Measurements from ENCODE around the gene TMSB4Y. TPM values are rescaled to one million over a fixed set of nuclear protein-coding genes. Genes with fewer than 3 reads are reported as not detected.
A peak's percentile ranks its signal among the peaks of the same experiment; 100 is the strongest.

Gene TMSB4Y
- total RNA-seq: not detected
- polyA plus RNA-seq: 1 to 10 TPM in 1 of 2 donors, not detected in 1; 4.4 TPM
- long read RNA-seq, donor 1: 0 reads
- long read RNA-seq, donor 2: 0 reads

GRCh38 chrY:13703568-13703968 is at the start of gene TMSB4Y:
TSS of gene TMSB4Y (plus strand) at chrY:13703899.
- Histone ChIP-seq H3K27ac (ENCODE audit: low read depth in 1 of 2, low read length in 2 of 2) (peak within 1 kb of the TSS in 1 of 2 donors; percentile 99), H3K4me1 (ENCODE audit: control insufficient read depth in 1 of 2, insufficient read depth in 2 of 2, low read length in 2 of 2) (no peaks in the 10 kb centered on the region), H3K36me3 (ENCODE audit: control insufficient read depth in 1 of 2, insufficient read depth in 2 of 2, low read length in 1 of 2) (no peaks in the 10 kb centered on the region), H3K27me3 (ENCODE audit: control insufficient read depth in 1 of 2, insufficient read depth in 2 of 2, low read length in 1 of 2) (no peaks in the 10 kb centered on the region), H3K4me3 (ENCODE audit: low read length in 2 of 2) (peak within 1 kb of the TSS in 1 of 2 donors; percentile 82), H3K9me3 (ENCODE audit: control insufficient read depth, low read length) (no peaks in the 10 kb centered on the region)
- ATAC-seq (ENCODE audit: low FRiP score) (no peak), DNase-seq (no peak)
- 0% methylated on average over 28 of the region's 28 CpGs; no CpG with 5 or more reads in 1 of the 2 donors for WGBS, 2 donors
- intact Hi-C loops (cut with DNase I): no loop called here

- H3K27me3 ChIP-seq (ENCODE audit: control insufficient read depth in 1 of 2, insufficient read depth in 2 of 2, low read length in 1 of 2): no peaks in the 10 kb centered on the region
Measured at GRCh38 chrY:13664162-13664561, 39.5 kb upstream of the TMSB4Y start.

DNA sequence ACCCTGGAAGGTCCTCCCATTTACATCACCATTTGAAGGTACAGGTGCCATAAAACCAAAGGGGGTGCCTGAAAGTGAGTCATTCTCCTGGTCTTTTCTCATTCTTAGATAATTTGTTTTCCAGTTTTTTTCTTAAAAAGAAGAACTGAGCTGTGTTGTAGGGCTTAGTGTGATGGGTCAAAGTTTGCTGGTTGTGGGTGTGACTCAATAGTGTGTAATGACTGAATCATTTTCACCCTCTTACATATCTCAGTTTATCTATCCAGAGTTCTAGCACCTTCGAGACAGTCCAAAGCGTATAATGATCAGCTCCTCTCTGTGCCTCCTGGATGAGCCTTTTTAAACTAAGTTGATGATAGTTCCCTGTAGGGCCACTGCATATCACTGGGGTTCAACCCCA is 32.6 kb upstream of the TMSB4Y start:
- intact Hi-C loops (cut with DNase I): no loop called here

More at GRCh38 chrY:13664162-13664561, 39.5 kb upstream of the TMSB4Y start:
- Histone ChIP-seq H3K27ac (ENCODE audit: low read depth in 1 of 2, low read length in 2 of 2) (no peak overlapping the region), H3K4me3 (ENCODE audit: low read length in 2 of 2) (no peak overlapping the region), H3K9me3 (ENCODE audit: control insufficient read depth, low read length) (no peaks in the 10 kb centered on the region), H3K36me3 (ENCODE audit: control insufficient read depth in 1 of 2, insufficient read depth in 2 of 2, low read length in 1 of 2) (no peaks in the 10 kb centered on the region), H3K4me1 (ENCODE audit: control insufficient read depth in 1 of 2, insufficient read depth in 2 of 2, low read length in 2 of 2) (no peaks in the 10 kb centered on the region)
- ATAC-seq (ENCODE audit: low FRiP score) (no peak), DNase-seq (no peak)
- intact Hi-C loops (cut with DNase I): no loop called here
- WGBS, 2 donors: 84% methylated on average over 1 of the region's 1 CpG; no CpG with 5 or more reads in 1 of the 2 donors

DNA sequence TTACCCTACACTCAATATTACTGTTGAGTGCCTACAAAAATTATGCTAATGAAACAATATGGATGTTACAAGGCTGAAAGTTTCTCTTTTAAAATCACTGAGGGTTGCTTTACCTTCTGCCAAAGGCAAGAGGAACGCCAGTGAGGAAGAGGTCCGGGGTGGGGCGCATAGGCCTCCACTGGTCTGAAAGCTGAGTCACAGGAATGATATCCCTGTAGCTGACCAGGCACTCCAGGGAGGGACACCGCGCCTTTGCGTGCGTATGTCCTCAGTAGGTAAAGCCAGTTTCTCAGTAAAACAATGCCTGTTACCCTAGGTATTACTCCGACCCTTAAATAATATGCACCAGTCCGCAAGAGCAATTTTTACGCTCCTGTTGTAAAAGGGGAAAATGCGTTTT is 1.4 kb upstream of the TMSB4Y start:
- Histone ChIP-seq H3K36me3 (ENCODE audit: control insufficient read depth in 1 of 2, insufficient read depth in 2 of 2, low read length in 1 of 2) (no peaks in the 10 kb centered on the region), H3K4me3 (ENCODE audit: low read length in 2 of 2) (no peak overlapping the region), H3K27me3 (ENCODE audit: control insufficient read depth in 1 of 2, insufficient read depth in 2 of 2, low read length in 1 of 2) (no peaks in the 10 kb centered on the region), H3K9me3 (ENCODE audit: control insufficient read depth, low read length) (no peaks in the 10 kb centered on the region), H3K27ac (ENCODE audit: low read depth in 1 of 2, low read length in 2 of 2) (no peak overlapping the region), H3K4me1 (ENCODE audit: control insufficient read depth in 1 of 2, insufficient read depth in 2 of 2, low read length in 2 of 2) (no peaks in the 10 kb centered on the region)
- WGBS, 2 donors: 90% methylated on average over 11 of the region's 11 CpGs; no CpG with 5 or more reads in 1 of the 2 donors
- intact Hi-C loops (cut with DNase I): no loop called here
- no peak for ATAC-seq (ENCODE audit: low FRiP score)
- DNase-seq: no peak

More for the DNA sequence above, 32.6 kb upstream of the TMSB4Y start:
- H3K36me3 ChIP-seq (ENCODE audit: control insufficient read depth in 1 of 2, insufficient read depth in 2 of 2, low read length in 1 of 2): no peaks in the 10 kb centered on the region
- no peaks in the 10 kb centered on the region for H3K4me1 ChIP-seq (ENCODE audit: control insufficient read depth in 1 of 2, insufficient read depth in 2 of 2, low read length in 2 of 2)
- H3K27ac ChIP-seq (ENCODE audit: low read depth in 1 of 2, low read length in 2 of 2): no peak overlapping the region
- no peak overlapping the region for H3K4me3 ChIP-seq (ENCODE audit: low read length in 2 of 2)
- no peak for DNase-seq
- 82% methylated on average over 2 of the region's 2 CpGs; no CpG with 5 or more reads in 1 of the 2 donors for WGBS, 2 donors
- peaks cover 7% of the 10 kb centered on the region for H3K9me3 ChIP-seq (ENCODE audit: control insufficient read depth, low read length)
- H3K27me3 ChIP-seq (ENCODE audit: control insufficient read depth in 1 of 2, insufficient read depth in 2 of 2, low read length in 1 of 2): no peaks in the 10 kb centered on the region
- ATAC-seq (ENCODE audit: low FRiP score): no peak

DNA sequence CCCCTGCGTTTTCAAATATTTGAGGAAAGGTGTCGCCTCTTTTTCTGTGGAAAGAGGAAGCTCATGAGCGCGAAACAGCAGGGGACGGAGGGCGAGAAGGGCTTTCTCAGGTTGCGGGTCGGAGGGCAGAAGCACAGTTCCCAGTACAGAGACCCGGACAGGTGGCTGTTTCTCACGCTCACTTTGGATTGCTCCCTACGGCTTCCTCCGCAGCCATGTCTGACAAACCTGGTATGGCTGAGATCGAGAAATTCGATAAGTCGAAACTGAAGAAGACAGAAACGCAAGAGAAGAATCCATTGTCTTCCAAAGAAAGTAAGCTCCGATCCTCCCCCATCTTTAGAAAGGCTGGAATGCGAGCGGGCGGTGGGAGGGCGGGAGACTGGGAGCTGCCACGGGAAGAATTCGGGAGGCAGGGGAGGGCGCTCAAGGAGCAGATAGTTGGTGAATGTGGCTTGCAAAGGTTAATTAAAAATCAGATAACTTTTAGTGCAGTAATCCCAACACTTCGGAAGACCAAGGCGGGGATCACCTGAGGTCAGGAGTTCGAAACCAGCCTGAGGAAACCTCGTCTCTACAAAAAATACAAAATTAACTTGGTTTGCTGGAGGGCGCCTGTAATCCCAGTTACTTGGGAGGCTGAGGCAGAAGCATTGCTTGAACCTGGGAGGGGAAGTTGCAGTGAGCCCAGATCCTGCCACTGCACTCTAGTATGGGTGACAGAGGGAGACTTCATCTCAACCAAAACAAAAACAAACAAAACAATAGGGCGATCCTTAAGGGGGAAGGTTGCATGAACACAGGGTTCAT is 627 bp downstream of the TMSB4Y start:
- WGBS, 2 donors: 1% methylated on average over 30 of the region's 30 CpGs; no CpG with 5 or more reads in 1 of the 2 donors
- H3K4me3 ChIP-seq (ENCODE audit: low read length in 2 of 2): peak overlapping the region in 1 of 2 donors; percentile 82
- H3K9me3 ChIP-seq (ENCODE audit: control insufficient read depth, low read length): no peaks in the 10 kb centered on the region
- H3K27ac ChIP-seq (ENCODE audit: low read depth in 1 of 2, low read length in 2 of 2): peak overlapping the region in 1 of 2 donors; percentile 99
- ATAC-seq (ENCODE audit: low FRiP score) (no peak), DNase-seq (no peak)
- no peaks in the 10 kb centered on the region for H3K27me3 ChIP-seq (ENCODE audit: control insufficient read depth in 1 of 2, insufficient read depth in 2 of 2, low read length in 1 of 2)
- no peaks in the 10 kb centered on the region for H3K36me3 ChIP-seq (ENCODE audit: control insufficient read depth in 1 of 2, insufficient read depth in 2 of 2, low read length in 1 of 2)
- intact Hi-C loops (cut with DNase I): no loop called here
- no peaks in the 10 kb centered on the region for H3K4me1 ChIP-seq (ENCODE audit: control insufficient read depth in 1 of 2, insufficient read depth in 2 of 2, low read length in 2 of 2)

GRCh38 chrY:13705197-13705596 is 1.5 kb downstream of the TMSB4Y start:
- Histone ChIP-seq H3K27ac (ENCODE audit: low read depth in 1 of 2, low read length in 2 of 2) (no peak overlapping the region), H3K4me3 (ENCODE audit: low read length in 2 of 2) (peak overlapping the region in 1 of 2 donors; percentile 82)

DNA sequence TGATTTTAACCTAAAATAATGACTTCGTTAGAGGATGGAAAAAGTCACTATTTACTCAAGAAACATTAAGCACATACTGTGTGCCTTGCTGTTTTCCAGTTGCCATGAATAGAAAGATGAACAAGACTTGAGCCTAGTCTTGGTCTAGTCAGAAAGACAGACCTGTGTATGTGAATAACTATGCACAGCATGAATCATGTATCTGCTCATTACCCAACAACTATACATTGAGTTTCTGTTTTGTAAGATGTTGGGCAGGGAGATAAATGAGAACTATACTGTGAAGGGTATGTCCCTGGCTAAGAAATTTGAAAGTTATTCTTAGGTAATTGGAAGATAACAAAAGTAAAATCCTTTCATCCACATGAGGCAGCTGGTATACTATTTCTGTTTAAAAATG is 4.3 kb downstream of the TMSB4Y start:
- ATAC-seq (ENCODE audit: low FRiP score) (no peak), DNase-seq (no peak)
- no peaks in the 10 kb centered on the region for H3K27me3 ChIP-seq (ENCODE audit: control insufficient read depth in 1 of 2, insufficient read depth in 2 of 2, low read length in 1 of 2)
- H3K36me3 ChIP-seq (ENCODE audit: control insufficient read depth in 1 of 2, insufficient read depth in 2 of 2, low read length in 1 of 2): no peaks in the 10 kb centered on the region
- no peaks in the 10 kb centered on the region for H3K4me1 ChIP-seq (ENCODE audit: control insufficient read depth in 1 of 2, insufficient read depth in 2 of 2, low read length in 2 of 2)
- no peak overlapping the region for H3K27ac ChIP-seq (ENCODE audit: low read depth in 1 of 2, low read length in 2 of 2)
- 96% methylated on average over 1 of the region's 1 CpG; no CpG with 5 or more reads in 1 of the 2 donors for WGBS, 2 donors
- no peak overlapping the region for H3K4me3 ChIP-seq (ENCODE audit: low read length in 2 of 2)
- H3K9me3 ChIP-seq (ENCODE audit: control insufficient read depth, low read length): no peaks in the 10 kb centered on the region
- intact Hi-C loops (cut with DNase I): no loop called here

More at GRCh38 chrY:13705197-13705596, 1.5 kb downstream of the TMSB4Y start:
- no peak for DNase-seq
- Histone ChIP-seq H3K9me3 (ENCODE audit: control insufficient read depth, low read length) (no peaks in the 10 kb centered on the region), H3K27me3 (ENCODE audit: control insufficient read depth in 1 of 2, insufficient read depth in 2 of 2, low read length in 1 of 2) (no peaks in the 10 kb centered on the region), H3K36me3 (ENCODE audit: control insufficient read depth in 1 of 2, insufficient read depth in 2 of 2, low read length in 1 of 2) (no peaks in the 10 kb centered on the region), H3K4me1 (ENCODE audit: control insufficient read depth in 1 of 2, insufficient read depth in 2 of 2, low read length in 2 of 2) (no peaks in the 10 kb centered on the region)
- intact Hi-C loops (cut with DNase I): no loop called here
- 1% methylated on average over 8 of the region's 8 CpGs; no CpG with 5 or more reads in 1 of the 2 donors for WGBS, 2 donors
- ATAC-seq (ENCODE audit: low FRiP score): no peak

- intact Hi-C loops (cut with DNase I): no loop called here
- WGBS, 2 donors: 90% methylated on average over 1 of the region's 1 CpG; no CpG with 5 or more reads in 1 of the 2 donors
Measured at GRCh38 chrY:13718996-13719395, 15.3 kb downstream of the TMSB4Y start.

DNA sequence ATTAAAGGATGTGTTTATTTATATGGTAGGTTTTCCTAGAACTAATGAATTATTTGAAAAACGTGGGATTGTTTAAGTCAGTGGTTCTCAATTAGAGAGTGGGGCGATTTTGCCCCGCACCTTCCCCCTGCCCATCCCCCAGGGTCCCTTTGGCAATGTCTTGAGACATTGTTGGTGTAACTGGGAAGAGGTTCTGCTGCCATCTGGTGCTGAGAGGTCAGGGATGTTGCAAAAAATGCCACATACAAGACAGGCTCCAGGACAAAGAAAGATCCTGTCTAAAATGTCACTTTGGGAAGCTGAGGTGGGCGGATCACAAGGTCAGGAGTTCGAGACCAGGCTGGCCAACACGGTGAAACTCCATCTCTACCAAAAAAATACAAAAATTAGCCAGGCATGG is 25.8 kb downstream of the TMSB4Y start:
- Histone ChIP-seq H3K27me3 (ENCODE audit: control insufficient read depth in 1 of 2, insufficient read depth in 2 of 2, low read length in 1 of 2) (no peaks in the 10 kb centered on the region), H3K4me3 (ENCODE audit: low read length in 2 of 2) (no peak overlapping the region), H3K9me3 (ENCODE audit: control insufficient read depth, low read length) (no peaks in the 10 kb centered on the region), H3K36me3 (ENCODE audit: control insufficient read depth in 1 of 2, insufficient read depth in 2 of 2, low read length in 1 of 2) (no peaks in the 10 kb centered on the region), H3K27ac (ENCODE audit: low read depth in 1 of 2, low read length in 2 of 2) (no peak overlapping the region), H3K4me1 (ENCODE audit: control insufficient read depth in 1 of 2, insufficient read depth in 2 of 2, low read length in 2 of 2) (no peaks in the 10 kb centered on the region)
- DNase-seq (no peak), ATAC-seq (ENCODE audit: low FRiP score) (no peak)
- 81% methylated on average over 6 of the region's 6 CpGs; no CpG with 5 or more reads in 1 of the 2 donors for WGBS, 2 donors
- intact Hi-C loops (cut with DNase I): no loop called here

More at GRCh38 chrY:13718996-13719395, 15.3 kb downstream of the TMSB4Y start:
- ATAC-seq (ENCODE audit: low FRiP score): no peak
- Histone ChIP-seq H3K4me3 (ENCODE audit: low read length in 2 of 2) (no peak overlapping the region), H3K4me1 (ENCODE audit: control insufficient read depth in 1 of 2, insufficient read depth in 2 of 2, low read length in 2 of 2) (no peaks in the 10 kb centered on the region), H3K27ac (ENCODE audit: low read depth in 1 of 2, low read length in 2 of 2) (no peak overlapping the region), H3K36me3 (ENCODE audit: control insufficient read depth in 1 of 2, insufficient read depth in 2 of 2, low read length in 1 of 2) (no peaks in the 10 kb centered on the region), H3K9me3 (ENCODE audit: control insufficient read depth, low read length) (peaks cover 2% of the 10 kb centered on the region), H3K27me3 (ENCODE audit: control insufficient read depth in 1 of 2, insufficient read depth in 2 of 2, low read length in 1 of 2) (no peaks in the 10 kb centered on the region)
- DNase-seq: no peak

Measured in aorta (tissue), 5 donors.